GM21723 (cell line): ENCODE results near the gene GOLGA8B.
"Not testable (repeated sequence)": the region's sequence is repeated elsewhere in the genome, so short reads cannot be mapped to it uniquely, and the experiment has no call there.

ENCODE experiments used
- ATAC-seq: cut with Tn5 transposase; IDR thresholded peaks from one replicate; pipeline ENCODE4 v1.9.1; 2021; ENCODE audit warnings: mild to moderate bottlenecking, moderate library complexity; ENCODE audit not compliant: unreplicated experiment

GOLGA8B gene

GRCh38 chr15:34598799-34599585 lies 15.5 kb upstream of the GOLGA8B start:
- no peak for ATAC-seq

DNA sequence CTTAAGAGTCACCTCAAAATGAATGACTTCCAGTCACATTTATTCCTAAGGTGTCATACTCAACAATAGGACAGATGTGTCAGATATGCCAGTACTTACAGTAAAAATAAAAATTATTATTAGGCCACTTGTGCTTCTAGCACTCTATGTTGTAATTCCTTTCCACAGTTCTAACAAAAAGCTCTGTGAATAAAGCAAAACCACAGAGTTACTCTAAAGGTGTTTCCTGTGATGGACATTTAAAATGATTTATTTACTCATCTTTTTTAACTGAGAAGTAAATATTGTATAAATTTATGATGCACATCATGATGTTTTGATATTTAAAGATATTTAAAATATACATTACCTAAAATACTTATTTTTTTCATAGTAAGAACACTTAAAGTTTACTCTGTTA lies 13.9 kb upstream of the GOLGA8B start:
- no peak for ATAC-seq

GRCh38 chr15:34594361-34594760 lies 10.9 kb upstream of the GOLGA8B start:
- no peak for ATAC-seq

- no peak for ATAC-seq
These were observed 7.9 kb upstream of the GOLGA8B start for GRCh38 chr15:34591306-34591705.

DNA sequence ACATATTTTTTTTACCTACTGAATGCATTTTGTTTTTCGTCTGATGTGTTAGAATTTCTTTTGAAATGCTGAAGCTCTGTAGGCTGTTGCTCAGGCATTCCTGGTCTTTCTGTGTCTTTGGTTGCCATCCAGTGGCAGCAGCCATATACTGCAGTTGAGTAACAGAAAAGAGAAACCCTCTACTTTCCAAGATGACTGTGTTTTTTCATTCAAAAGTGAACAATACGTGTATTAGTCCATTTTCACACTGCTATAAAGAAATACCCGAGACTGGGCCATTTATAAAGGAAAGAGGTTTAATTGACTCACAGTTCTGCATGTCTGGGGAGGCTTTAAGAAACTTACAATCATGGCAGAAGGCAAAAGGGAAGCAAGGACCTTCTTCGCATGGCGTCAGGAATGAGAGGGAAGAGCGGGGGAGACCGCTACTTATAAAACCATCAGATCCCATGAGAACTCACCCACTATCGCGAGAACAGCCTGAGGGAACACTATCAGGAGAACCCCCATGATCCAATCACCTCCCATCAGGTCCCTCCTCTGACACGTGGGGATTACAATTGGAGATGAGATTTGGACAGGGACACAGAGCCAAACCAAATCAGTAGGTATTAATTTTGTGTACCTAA lies 4.7 kb upstream of the GOLGA8B start:
- ATAC-seq = no peak

DNA sequence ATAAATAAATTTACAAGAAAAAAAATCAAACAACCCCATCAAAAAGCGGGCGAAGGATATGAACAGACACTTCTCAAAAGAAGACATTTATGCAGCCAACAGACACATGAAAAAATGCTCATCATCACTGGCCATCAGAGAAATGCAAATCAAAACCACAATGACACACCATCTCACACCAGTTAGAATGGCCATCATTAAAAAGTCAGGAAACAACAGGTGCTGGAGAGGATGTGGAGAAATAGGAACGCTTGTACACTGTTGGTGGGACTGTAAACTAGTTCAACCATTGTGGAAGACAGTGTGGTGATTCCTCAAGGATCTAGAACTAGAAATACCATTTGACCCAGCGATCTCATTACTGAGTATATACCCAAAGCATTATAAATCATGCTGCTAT lies 2.5 kb upstream of the GOLGA8B start:
- ATAC-seq = not testable (repeated sequence)

DNA sequence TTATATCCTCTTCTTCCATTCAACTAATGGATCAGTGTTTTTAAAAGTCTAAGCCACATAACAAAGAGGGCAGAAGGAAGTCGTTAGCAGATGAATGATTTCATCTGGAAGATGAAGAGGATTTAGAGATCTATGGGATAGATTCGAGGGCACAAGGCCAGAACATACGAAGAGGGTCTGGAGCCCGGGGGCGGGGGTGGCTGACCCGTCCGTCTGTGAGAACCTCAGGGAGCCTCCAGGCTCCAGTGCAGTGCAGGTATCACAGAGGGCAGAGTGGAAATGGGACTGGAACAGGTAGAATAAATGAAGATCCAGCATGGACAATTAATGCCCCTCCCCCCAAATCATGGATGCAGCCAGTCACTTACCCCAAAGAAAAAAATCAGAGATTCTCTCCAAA lies 1.5 kb upstream of the GOLGA8B start:
- no peak for ATAC-seq

GRCh38 chr15:34584330-34584668 lies 848 bp upstream of the GOLGA8B start:
- ATAC-seq = no peak

DNA sequence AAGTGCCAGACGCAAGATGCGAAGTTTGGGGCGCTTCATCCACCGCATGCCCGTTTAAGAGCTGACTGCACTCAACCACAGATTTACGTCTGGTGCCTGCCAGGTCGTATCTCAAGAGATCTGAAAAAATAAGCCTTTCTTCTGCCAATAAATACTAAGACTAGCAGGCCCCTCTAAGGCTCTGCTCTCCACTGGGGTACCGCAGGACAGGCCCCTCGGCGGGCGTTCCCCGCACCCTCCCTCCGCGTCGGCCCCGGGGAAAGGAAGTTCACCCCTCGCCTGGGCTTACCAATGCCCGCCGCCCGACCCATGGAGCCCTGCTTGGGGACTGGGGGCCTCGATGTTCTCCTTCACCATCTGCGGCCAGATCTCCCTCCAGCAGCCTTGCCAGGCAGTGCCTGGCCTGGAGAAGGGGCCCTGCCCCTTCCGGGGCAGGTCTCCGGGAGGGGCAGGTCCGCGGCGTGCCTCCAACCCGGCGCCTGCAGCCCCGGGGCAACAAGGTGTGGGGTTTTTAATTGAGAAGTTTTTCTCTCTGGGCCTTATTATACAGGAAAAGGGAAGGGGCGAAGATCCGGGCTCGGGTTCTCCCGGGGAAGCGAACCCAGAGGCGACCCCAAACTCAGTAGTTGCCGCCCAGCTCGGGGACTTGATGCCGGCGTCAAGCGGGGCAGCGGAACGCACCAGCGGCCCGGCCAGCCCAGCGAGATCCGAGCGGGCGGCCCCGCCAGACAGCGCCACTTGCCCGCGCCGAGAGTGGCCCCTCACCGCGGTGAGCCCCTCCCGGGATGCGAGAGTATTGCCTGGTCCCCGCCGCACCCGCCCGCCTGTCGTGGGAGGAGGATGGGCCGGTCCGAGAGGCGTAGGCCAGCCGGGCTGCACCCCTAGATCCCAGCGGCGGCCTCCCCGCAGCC lies 735 bp downstream of the GOLGA8B start:
- ATAC-seq = peak; percentile 57

- not testable (repeated sequence) for ATAC-seq
These were observed 1.6 kb downstream of the GOLGA8B start for GRCh38 chr15:34581687-34582460.

GRCh38 chr15:34581043-34581365 lies 2.4 kb downstream of the GOLGA8B start:
- no peak for ATAC-seq

DNA sequence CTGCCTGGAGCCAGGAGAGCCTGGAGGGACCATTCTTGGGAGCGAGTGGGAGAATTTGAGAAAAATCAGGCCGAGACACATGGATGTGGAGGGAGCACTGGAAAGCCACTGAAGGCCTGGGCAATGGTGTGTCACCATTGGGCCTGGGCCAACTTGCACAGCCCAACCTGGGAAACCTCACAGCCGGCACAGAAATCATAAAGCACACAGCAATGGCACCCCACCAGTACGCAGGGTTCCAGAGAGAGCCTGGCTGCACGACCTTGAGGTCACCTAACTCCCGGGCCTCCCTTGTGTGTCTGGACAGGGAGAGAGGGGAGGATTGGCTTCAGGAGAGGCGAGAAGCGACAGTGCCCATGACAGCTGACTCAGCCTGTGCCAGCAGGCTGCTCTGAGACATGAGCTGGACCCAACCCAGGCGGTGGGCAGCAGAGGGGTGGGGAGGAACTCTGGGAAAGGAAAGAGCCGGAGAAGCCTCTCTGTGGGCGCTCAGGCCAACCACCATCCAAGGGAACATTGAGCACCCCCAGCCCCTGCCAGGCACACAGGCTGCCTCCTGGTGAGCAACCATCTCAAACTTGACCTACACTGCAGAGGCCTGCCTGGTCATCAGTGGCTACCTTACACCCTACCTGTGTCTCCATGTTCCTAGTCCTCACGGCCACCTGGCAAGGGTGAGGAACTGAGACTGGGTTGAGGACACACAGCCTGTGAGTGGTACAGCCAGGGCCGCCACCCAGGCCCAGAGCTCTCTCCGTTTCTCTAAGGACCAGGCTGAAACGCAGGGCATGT lies 3.0 kb downstream of the GOLGA8B start:
- not testable (repeated sequence) for ATAC-seq

- no peak for ATAC-seq
These were observed 5.2 kb downstream of the GOLGA8B start for GRCh38 chr15:34578283-34578674.

DNA sequence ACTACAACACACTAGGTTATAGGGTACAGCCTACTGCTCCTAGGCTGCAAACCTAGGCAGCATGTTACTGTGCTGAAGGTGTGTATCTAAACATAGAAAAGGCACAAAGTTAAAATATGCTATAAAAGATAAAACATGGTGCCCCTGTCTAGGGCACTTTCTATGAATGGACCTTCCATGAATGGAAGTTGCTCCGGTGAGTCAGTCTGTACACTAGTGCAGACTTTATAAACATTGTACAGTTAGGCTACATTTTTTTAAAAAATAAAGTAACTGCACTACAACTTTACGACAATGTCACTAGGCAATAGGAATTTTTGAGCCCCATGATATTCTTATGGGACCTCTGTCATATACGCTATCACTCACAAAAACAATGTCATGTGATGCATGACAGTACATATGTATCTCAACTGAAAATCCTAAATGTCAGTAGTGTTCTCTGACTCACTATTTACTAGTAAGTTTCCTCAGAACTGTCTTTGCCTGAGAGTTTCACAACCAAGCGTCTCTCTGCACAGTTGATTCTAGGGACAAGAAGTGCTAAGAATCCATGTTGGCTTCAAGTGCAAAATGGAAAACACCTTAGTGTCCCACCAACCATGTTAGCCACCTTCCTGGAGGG lies 5.7 kb downstream of the GOLGA8B start:
- ATAC-seq = not testable (repeated sequence)

- ATAC-seq = not testable (repeated sequence)
These were observed 8.4 kb downstream of the GOLGA8B start for GRCh38 chr15:34575035-34575434.

GRCh38 chr15:34572921-34573320 lies 10.5 kb downstream of the GOLGA8B start:
- not testable (repeated sequence) for ATAC-seq

DNA sequence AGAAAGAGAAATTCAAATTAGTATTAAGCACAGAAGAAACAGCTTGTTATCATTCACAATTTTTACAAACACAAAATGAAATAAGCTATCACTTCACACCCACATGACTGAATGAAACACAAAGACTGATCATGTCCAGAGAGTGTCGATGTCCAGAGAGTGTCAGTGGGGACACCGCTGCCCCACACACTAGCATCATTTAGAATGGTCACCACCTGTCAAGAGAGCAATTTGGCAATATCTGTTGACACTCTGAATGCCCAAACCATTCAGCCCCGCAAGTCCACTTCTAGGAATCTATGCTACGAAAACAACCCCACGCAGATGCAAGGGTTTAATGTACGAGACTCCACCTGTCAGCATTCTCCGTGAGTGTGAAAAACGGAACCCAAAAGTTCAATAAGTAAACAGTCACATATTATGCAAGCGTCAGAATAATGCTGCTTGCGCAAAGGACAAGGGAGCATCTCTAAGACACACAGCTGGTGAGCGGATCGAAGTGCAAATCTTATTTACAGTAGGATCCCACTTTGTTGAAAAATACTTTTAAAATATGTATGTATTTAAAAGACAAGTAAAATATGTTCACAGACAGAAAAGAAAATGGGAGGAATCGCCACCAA lies 11.3 kb downstream of the GOLGA8B start:
- ATAC-seq = not testable (repeated sequence)

DNA sequence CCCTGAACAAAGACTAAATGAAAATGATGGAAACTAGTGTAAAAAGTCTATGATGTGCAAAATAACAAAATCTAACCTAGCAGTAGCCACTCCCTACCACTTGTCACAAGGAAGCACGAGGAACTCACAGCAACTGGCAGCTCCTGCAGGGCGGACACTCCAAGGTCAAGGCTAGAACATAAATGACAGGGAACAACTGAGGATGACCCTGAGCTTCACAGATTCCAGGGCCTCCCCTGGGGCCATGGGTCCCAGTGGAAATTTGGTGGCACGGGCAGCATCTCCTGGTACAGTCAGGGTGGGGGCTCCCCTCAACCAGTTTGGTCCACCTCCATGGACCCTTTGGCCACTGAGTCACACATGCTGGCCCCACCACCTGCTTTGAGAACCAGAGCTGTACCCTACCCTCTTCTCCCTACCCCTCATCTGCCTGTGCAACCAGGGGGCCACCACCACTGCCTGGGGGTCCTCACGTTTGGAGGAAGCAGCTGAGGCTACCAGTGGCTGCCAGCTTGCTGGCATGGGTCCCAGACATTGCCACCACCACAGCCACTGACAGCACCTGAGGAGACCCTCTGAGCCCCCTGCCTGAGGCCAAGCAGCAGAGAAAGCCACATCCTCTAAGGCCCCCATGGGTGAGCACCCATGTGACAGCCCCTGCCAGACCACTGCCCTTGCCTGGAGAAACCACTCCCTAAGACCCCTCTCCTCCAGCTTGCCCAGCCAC lies 13.6 kb downstream of the GOLGA8B start:
- not testable (repeated sequence) for ATAC-seq

DNA sequence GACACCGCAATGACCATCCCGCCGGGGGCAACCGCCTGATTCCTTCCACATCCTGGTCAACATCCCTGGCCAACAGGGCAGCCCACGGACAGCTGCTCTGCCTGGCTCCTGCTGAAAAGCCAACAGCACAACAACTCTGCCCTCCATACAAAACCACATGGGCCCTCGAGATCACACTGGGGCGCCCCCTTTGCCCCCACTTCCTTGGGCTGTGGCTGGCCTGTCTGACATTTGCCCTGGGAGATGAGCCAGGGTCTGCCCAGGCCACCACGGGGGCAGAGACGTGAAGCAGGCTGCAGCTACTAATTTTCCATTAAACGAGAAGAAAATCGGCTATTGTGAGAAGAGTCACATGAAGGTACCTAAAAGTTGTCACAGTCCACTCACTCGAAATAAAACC lies 16.3 kb downstream of the GOLGA8B start:
- ATAC-seq = not testable (repeated sequence)
